Smooth muscle cell (in vitro differentiated cells): Measurements from ENCODE around the gene THBS1. TPM values are rescaled to one million over a fixed set of nuclear protein-coding genes. Genes with fewer than 3 reads are reported as not detected.

Experiments
- DNase-seq: peaks from one replicate; lab custom pipeline; 2025; ENCODE audit not compliant: unreplicated experiment; lab: John Stamatoyannopoulos, UW
- H2AFZ ChIP-seq: fragments of 200-600 bp; sonication (generic); 2 replicates; pipeline ENCODE4 v1.6.0; 2016; ENCODE audit warnings: antibody characterized with exemption, low read depth, mild to moderate bottlenecking
- H3F3A ChIP-seq: fragments of 200-600 bp; sonication (generic); 2 replicates; pipeline ENCODE4 v1.6.0; 2017; ENCODE audit warnings: antibody characterized with exemption, low read depth
- H3K27ac ChIP-seq: fragments of 200-600 bp; sonication (generic); 2 replicates; pipeline ENCODE4 v1.5.1; 2016; ENCODE audit warnings: low read depth, mild to moderate bottlenecking
- H3K27me3 ChIP-seq: fragments of 200-600 bp; sonication (generic); 2 replicates; pipeline ENCODE4 v1.6.1; 2016; ENCODE audit warnings: low read depth, mild to moderate bottlenecking
- H3K36me3 ChIP-seq: fragments of 200-600 bp; sonication (generic); 2 replicates; pipeline ENCODE4 v1.5.1; 2016; ENCODE audit warnings: low read depth
- H3K4me1 ChIP-seq: fragments of 200-600 bp; sonication (generic); 2 replicates; pipeline ENCODE4 v1.5.1; 2016; ENCODE audit warnings: low read depth
- H3K4me2 ChIP-seq: fragments of 200-600 bp; sonication (generic); 2 replicates; pipeline ENCODE4 v1.6.0; 2016; ENCODE audit warnings: mild to moderate bottlenecking
- H3K4me3 ChIP-seq: fragments of 200-600 bp; sonication (generic); 2 replicates; pipeline ENCODE4 v1.5.1; 2016; ENCODE audit warnings: mild to moderate bottlenecking
- H3K79me2 ChIP-seq: fragments of 200-600 bp; sonication (generic); 2 replicates; pipeline ENCODE4 v1.6.0; 2016; ENCODE audit warnings: low read depth, mild to moderate bottlenecking
- H3K9ac ChIP-seq: fragments of 200-600 bp; sonication (generic); 2 replicates; pipeline ENCODE4 v1.6.0; 2016; ENCODE audit warnings: low read depth
- H3K9me3 ChIP-seq: fragments of 200-600 bp; sonication (generic); replicated peaks from 2 replicates; pipeline ENCODE4 v1.5.1; 2016; ENCODE audit warnings: low read depth
- H4K20me1 ChIP-seq: fragments of 200-600 bp; sonication (generic); 2 replicates; pipeline ENCODE4 v1.6.0; 2016; ENCODE audit warnings: low read depth
- WGBS: methylation state at CpG from one replicate; pipeline ENCODE4 v1.1.7; 2016; ENCODE audit warnings: low lambda C conversion rate; 5-methylcytosine and 5-hydroxymethylcytosine counted together
- polyA plus RNA-seq: library from polyadenylated mRNA; unstranded; fragments of >200 nt; fragmentation: Nextera tagmentation; extraction: Ambion mirVana; gene quantifications from 2 replicates; pipeline ENCODE4 v1.2.1, GENCODE V29; 2016
- total RNA-seq: library from RNA; depleted of rRNA; stranded (reverse); fragments of >200 nt; gene quantifications from 2 replicates; pipeline ENCODE4 v1.2.3, GENCODE V29; 2014
- TF ChIP-seq, protein P1 (sequence below): fragments of 200-600 bp; sonication (generic); IDR thresholded peaks from 2 replicates; pipeline ENCODE4 v1.5.1; 2017; ENCODE audit warnings: borderline replicate concordance, mild to moderate bottlenecking, antibody characterized with exemption; ENCODE audit not compliant: insufficient read depth, poor library complexity, severe bottlenecking

THBS1 gene
- total and polyA plus RNA-seq, 2 experiments from 2014 or later, result 203 to 648 TPM

DNA sequence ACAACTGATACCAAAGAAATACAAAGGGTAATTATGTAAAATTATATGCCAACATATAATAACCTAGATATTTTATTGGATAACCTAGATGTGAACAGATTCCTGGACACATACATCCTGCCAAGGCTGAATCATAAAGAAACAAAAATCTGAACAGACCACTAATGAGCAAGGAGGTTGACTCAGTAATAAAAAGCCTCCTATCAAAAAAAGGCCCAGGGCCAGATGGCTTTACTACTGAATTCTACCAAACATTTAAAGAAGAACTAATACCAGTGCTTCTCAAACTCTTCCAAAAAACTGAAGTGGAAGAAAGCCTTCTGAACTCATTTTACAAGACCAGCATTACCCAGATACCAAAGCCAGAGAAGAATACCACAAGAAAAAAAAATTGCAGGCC is 32.4 kb downstream of the THBS1 start:
- TF ChIP-seq, protein P1, sequence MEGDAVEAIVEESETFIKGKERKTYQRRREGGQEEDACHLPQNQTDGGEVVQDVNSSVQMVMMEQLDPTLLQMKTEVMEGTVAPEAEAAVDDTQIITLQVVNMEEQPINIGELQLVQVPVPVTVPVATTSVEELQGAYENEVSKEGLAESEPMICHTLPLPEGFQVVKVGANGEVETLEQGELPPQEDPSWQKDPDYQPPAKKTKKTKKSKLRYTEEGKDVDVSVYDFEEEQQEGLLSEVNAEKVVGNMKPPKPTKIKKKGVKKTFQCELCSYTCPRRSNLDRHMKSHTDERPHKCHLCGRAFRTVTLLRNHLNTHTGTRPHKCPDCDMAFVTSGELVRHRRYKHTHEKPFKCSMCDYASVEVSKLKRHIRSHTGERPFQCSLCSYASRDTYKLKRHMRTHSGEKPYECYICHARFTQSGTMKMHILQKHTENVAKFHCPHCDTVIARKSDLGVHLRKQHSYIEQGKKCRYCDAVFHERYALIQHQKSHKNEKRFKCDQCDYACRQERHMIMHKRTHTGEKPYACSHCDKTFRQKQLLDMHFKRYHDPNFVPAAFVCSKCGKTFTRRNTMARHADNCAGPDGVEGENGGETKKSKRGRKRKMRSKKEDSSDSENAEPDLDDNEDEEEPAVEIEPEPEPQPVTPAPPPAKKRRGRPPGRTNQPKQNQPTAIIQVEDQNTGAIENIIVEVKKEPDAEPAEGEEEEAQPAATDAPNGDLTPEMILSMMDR, result no peak
- no peak for DNase-seq
- Histone ChIP-seq H3K79me2 (no peaks in the 10 kb centered on the region), H4K20me1 (no peaks in the 10 kb centered on the region), H3K9me3 (peaks cover 9% of the 10 kb centered on the region), H3K36me3 (no peaks in the 10 kb centered on the region), H3K27ac (no peak overlapping the region), H3K4me2 (no peak overlapping the region), H2AFZ (no peak overlapping the region), H3K27me3 (no peaks in the 10 kb centered on the region), H3K9ac (no peak overlapping the region), H3K4me1 (no peaks in the 10 kb centered on the region), H3K4me3 (no peak overlapping the region), H3F3A (no peaks in the 10 kb centered on the region)

DNA sequence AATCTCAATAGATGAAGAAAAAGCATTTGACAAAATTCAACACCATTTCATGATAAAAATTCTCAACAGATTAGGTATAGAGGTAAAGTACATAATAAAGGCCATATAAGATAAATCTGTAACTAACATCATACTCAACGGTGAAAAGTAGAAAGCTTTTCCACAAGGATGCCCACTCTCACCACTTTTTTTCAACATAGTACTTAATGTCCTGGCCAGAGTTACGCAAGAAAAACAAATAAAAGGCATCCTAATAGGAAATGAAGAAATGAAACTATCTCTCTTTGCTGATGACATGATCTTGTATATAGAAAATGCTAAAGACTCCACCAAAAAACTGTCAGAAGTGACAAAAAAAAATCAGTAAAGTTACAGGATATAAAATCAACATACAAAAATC is 33.0 kb downstream of the THBS1 start:
- Histone ChIP-seq H3K4me2 (no peak overlapping the region), H3K4me1 (no peaks in the 10 kb centered on the region), H3K9ac (no peak overlapping the region), H3K79me2 (no peaks in the 10 kb centered on the region), H3K27ac (no peak overlapping the region), H2AFZ (no peak overlapping the region), H3F3A (no peaks in the 10 kb centered on the region), H3K27me3 (no peaks in the 10 kb centered on the region), H3K9me3 (peaks cover 9% of the 10 kb centered on the region), H3K4me3 (no peak overlapping the region), H4K20me1 (no peaks in the 10 kb centered on the region), H3K36me3 (no peaks in the 10 kb centered on the region)
- no peak for DNase-seq
- TF ChIP-seq, protein P1, result no peak
- 92% methylated on average over 2 of the region's 2 CpGs for WGBS

DNA sequence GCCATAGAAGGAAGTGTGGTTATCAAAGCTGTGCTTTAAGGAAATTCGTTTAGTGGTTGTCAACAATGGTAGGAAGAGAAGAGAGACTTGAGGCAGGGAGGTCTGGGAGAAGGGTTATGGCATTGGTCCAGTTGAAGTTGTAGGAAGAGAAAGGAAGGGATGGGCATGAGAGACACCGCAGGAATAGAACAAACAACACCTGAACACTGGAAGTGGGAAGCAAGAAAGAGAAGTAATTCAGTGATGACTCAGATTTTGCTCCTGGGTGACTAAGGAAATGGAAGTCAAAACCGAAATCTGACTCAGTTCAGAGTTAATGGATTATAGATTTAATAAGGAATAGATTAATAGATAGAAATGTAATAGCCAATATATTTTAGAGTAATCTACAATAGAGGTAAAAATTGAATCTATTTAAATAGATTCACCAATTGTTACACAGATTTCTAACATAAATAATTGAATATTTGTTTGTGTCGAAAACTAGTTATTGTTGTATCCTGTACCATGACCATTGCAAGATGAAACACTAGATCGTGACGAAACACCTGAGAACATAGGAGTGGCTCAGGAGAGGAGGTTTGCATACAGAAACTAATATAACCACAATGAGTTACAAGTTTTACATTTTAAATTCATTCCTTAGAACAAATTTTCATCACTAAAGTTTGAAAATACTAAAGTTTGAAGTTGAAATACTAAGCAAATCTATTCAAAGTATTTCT is 36.0 kb downstream of the THBS1 start:
- Histone ChIP-seq H2AFZ (no peak overlapping the region), H3K27ac (no peak overlapping the region), H3K79me2 (no peaks in the 10 kb centered on the region), H3K27me3 (no peaks in the 10 kb centered on the region), H3K4me3 (no peak overlapping the region), H3F3A (no peaks in the 10 kb centered on the region), H3K4me1 (no peaks in the 10 kb centered on the region), H3K9me3 (peaks cover 3% of the 10 kb centered on the region), H3K9ac (no peak overlapping the region), H3K36me3 (no peaks in the 10 kb centered on the region), H4K20me1 (no peaks in the 10 kb centered on the region), H3K4me2 (no peak overlapping the region)
- 91% methylated on average over 6 of the region's 6 CpGs for WGBS
- TF ChIP-seq, protein P1, result no peak
- DNase-seq, result no peak
